ENCODE results near the gene ANKDD1B.

DNA sequence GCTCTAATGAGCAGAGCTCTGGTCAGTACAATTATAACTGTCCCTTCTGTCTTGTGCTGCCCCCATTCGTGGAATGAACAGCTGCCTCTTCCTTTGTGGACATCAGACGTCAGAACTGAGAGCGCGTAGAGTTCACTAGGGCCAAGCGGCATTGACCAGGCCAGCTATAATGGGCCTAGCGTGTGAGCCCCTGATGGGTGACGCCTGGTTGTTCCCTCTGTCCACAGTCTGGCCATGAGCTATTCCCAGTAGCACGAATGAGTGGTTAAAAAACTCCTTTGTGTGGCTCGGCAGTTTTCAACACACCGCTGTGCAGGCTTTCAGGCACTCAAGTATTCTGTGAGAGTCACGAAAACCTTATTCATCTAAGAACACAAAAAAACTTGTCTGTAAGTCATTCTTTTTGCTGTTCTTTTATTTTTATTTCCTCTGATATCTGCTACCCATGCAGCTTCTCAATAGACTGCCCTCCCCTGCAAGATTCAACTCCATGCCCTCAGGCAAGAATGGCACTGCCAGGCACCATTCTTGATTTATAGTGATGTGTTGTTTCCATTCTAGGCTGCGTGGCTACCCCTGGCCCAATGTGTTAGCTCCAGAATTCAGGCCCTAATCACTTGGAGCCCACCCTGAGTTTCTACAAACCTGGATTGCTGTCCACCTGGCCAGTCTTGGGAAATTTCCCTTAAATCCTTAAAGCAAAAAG, 52.5 kb downstream of the ANKDD1B start:
- TF ChIP-seq, protein P1, sequence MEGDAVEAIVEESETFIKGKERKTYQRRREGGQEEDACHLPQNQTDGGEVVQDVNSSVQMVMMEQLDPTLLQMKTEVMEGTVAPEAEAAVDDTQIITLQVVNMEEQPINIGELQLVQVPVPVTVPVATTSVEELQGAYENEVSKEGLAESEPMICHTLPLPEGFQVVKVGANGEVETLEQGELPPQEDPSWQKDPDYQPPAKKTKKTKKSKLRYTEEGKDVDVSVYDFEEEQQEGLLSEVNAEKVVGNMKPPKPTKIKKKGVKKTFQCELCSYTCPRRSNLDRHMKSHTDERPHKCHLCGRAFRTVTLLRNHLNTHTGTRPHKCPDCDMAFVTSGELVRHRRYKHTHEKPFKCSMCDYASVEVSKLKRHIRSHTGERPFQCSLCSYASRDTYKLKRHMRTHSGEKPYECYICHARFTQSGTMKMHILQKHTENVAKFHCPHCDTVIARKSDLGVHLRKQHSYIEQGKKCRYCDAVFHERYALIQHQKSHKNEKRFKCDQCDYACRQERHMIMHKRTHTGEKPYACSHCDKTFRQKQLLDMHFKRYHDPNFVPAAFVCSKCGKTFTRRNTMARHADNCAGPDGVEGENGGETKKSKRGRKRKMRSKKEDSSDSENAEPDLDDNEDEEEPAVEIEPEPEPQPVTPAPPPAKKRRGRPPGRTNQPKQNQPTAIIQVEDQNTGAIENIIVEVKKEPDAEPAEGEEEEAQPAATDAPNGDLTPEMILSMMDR (IDR thresholded peaks at IDR 0.05): no peak
- TF ChIP-seq POLR2A (IDR thresholded peaks at IDR 0.05): no peak

Data from adrenal gland (tissue), 5 donors.